ENCODE results near the gene SCN2A.
"Not testable (repeated sequence)": the region's sequence is repeated elsewhere in the genome, so short reads cannot be mapped to it uniquely, and the experiment has no call there.

SCN2A gene

GRCh38 chr2:165373278-165374010, 134.2 kb downstream of the SCN2A start:
- WGBS (ENCODE audit: insufficient coverage, insufficient read length) = no CpG with 5 or more reads among the region's 5 CpGs
- Histone ChIP-seq H3K9me3 (ENCODE audit: control insufficient read depth, insufficient read depth, low read length) (no peaks in the 10 kb centered on the region), H3K27me3 (ENCODE audit: control insufficient read depth, insufficient read depth, low read length) (no peaks in the 10 kb centered on the region), H3K4me3 (ENCODE audit: low read length) (no peak overlapping the region), H3K36me3 (ENCODE audit: control insufficient read depth, insufficient read depth, low read length) (no peaks in the 10 kb centered on the region), H3K4me1 (ENCODE audit: control insufficient read depth, insufficient read depth, low read length) (peaks cover 3% of the 10 kb centered on the region; the same call in 1 of the 2 replicates), H3K27ac (ENCODE audit: low read length) (no peak overlapping the region)
- DNase-seq (ENCODE audit: low read depth, low spot score) = no peak

- Histone ChIP-seq H3K9me3 (ENCODE audit: control insufficient read depth, insufficient read depth, low read length) (no peaks in the 10 kb centered on the region), H3K27me3 (ENCODE audit: control insufficient read depth, insufficient read depth, low read length) (no peaks in the 10 kb centered on the region), H3K27ac (ENCODE audit: low read length) (no peak overlapping the region), H3K36me3 (ENCODE audit: control insufficient read depth, insufficient read depth, low read length) (no peaks in the 10 kb centered on the region), H3K4me3 (ENCODE audit: low read length) (no peak overlapping the region), H3K4me1 (ENCODE audit: control insufficient read depth, insufficient read depth, low read length) (no peaks in the 10 kb centered on the region)
- WGBS (ENCODE audit: insufficient coverage, insufficient read length) = no CpG with 5 or more reads among the region's 3 CpGs
- DNase-seq (ENCODE audit: low read depth, low spot score) = no peak
Observed at GRCh38 chr2:165376571-165376975, 137.4 kb downstream of the SCN2A start.

- H3K27ac ChIP-seq (ENCODE audit: low read length) = no peak overlapping the region
- DNase-seq (ENCODE audit: low read depth, low spot score) = no peak
- H3K36me3 ChIP-seq (ENCODE audit: control insufficient read depth, insufficient read depth, low read length) = no peaks in the 10 kb centered on the region
- no CpG with 5 or more reads among the region's 2 CpGs for WGBS (ENCODE audit: insufficient coverage, insufficient read length)
- H3K4me1 ChIP-seq (ENCODE audit: control insufficient read depth, insufficient read depth, low read length) = no peaks in the 10 kb centered on the region
- H3K9me3 ChIP-seq (ENCODE audit: control insufficient read depth, insufficient read depth, low read length) = no peaks in the 10 kb centered on the region
- no peak overlapping the region for H3K4me3 ChIP-seq (ENCODE audit: low read length)
- H3K27me3 ChIP-seq (ENCODE audit: control insufficient read depth, insufficient read depth, low read length) = no peaks in the 10 kb centered on the region
Observed at GRCh38 chr2:165382362-165382761, 143.1 kb downstream of the SCN2A start.

GRCh38 chr2:165390875-165391274, 151.7 kb downstream of the SCN2A start:
- no peaks in the 10 kb centered on the region for H3K9me3 ChIP-seq (ENCODE audit: control insufficient read depth, insufficient read depth, low read length)
- DNase-seq (ENCODE audit: low read depth, low spot score) = no peak
- H3K4me3 ChIP-seq (ENCODE audit: low read length) = no peak overlapping the region
- H3K27me3 ChIP-seq (ENCODE audit: control insufficient read depth, insufficient read depth, low read length) = no peaks in the 10 kb centered on the region
- no peak overlapping the region for H3K27ac ChIP-seq (ENCODE audit: low read length)
- no peaks in the 10 kb centered on the region for H3K4me1 ChIP-seq (ENCODE audit: control insufficient read depth, insufficient read depth, low read length)
- no peaks in the 10 kb centered on the region for H3K36me3 ChIP-seq (ENCODE audit: control insufficient read depth, insufficient read depth, low read length)

GRCh38 chr2:165391791-165392190, 152.6 kb downstream of the SCN2A start:
- no peaks in the 10 kb centered on the region for H3K4me1 ChIP-seq (ENCODE audit: control insufficient read depth, insufficient read depth, low read length)
- WGBS (ENCODE audit: insufficient coverage, insufficient read length) = no CpG with 5 or more reads among the region's 2 CpGs
- H3K27ac ChIP-seq (ENCODE audit: low read length) = no peak overlapping the region
- H3K36me3 ChIP-seq (ENCODE audit: control insufficient read depth, insufficient read depth, low read length) = no peaks in the 10 kb centered on the region
- no peak overlapping the region for H3K4me3 ChIP-seq (ENCODE audit: low read length)
- no peaks in the 10 kb centered on the region for H3K9me3 ChIP-seq (ENCODE audit: control insufficient read depth, insufficient read depth, low read length)
- no peaks in the 10 kb centered on the region for H3K27me3 ChIP-seq (ENCODE audit: control insufficient read depth, insufficient read depth, low read length)
- no peak for DNase-seq (ENCODE audit: low read depth, low spot score)

- no CpG with 5 or more reads among the region's 3 CpGs for WGBS (ENCODE audit: insufficient coverage, insufficient read length)
- not testable (repeated sequence) for H3K4me3 ChIP-seq (ENCODE audit: low read length); H3K27ac ChIP-seq (ENCODE audit: low read length); H3K9me3 ChIP-seq (ENCODE audit: control insufficient read depth, insufficient read depth, low read length); H3K4me1 ChIP-seq (ENCODE audit: control insufficient read depth, insufficient read depth, low read length); H3K27me3 ChIP-seq (ENCODE audit: control insufficient read depth, insufficient read depth, low read length); H3K36me3 ChIP-seq (ENCODE audit: control insufficient read depth, insufficient read depth, low read length); DNase-seq (ENCODE audit: low read depth, low spot score)
Observed at GRCh38 chr2:165398603-165399002, 159.4 kb downstream of the SCN2A start.

GRCh38 chr2:165401285-165401852, 162.2 kb downstream of the SCN2A start:
- no peak overlapping the region for H3K4me3 ChIP-seq (ENCODE audit: low read length)
- no peaks in the 10 kb centered on the region; the same call in 1 of the 2 replicates for H3K4me1 ChIP-seq (ENCODE audit: control insufficient read depth, insufficient read depth, low read length)
- H3K9me3 ChIP-seq (ENCODE audit: control insufficient read depth, insufficient read depth, low read length) = no peaks in the 10 kb centered on the region
- no CpG with 5 or more reads among the region's 5 CpGs for WGBS (ENCODE audit: insufficient coverage, insufficient read length)
- H3K27me3 ChIP-seq (ENCODE audit: control insufficient read depth, insufficient read depth, low read length) = no peaks in the 10 kb centered on the region
- DNase-seq (ENCODE audit: low read depth, low spot score) = peak; percentile 43
- no peak overlapping the region for H3K27ac ChIP-seq (ENCODE audit: low read length)
- H3K36me3 ChIP-seq (ENCODE audit: control insufficient read depth, insufficient read depth, low read length) = no peaks in the 10 kb centered on the region

- Histone ChIP-seq H3K36me3 (ENCODE audit: control insufficient read depth, insufficient read depth, low read length) (no peaks in the 10 kb centered on the region), H3K27ac (ENCODE audit: low read length) (no peak overlapping the region), H3K4me3 (ENCODE audit: low read length) (no peak overlapping the region), H3K4me1 (ENCODE audit: control insufficient read depth, insufficient read depth, low read length) (peaks cover 2% of the 10 kb centered on the region; the same call in 1 of the 2 replicates), H3K27me3 (ENCODE audit: control insufficient read depth, insufficient read depth, low read length) (no peaks in the 10 kb centered on the region), H3K9me3 (ENCODE audit: control insufficient read depth, insufficient read depth, low read length) (no peaks in the 10 kb centered on the region)
- no CpG with 5 or more reads among the region's 3 CpGs for WGBS (ENCODE audit: insufficient coverage, insufficient read length)
- DNase-seq (ENCODE audit: low read depth, low spot score) = no peak
Observed at GRCh38 chr2:165402162-165402561, 162.9 kb downstream of the SCN2A start.

- Histone ChIP-seq H3K27ac (ENCODE audit: low read length) (no peak overlapping the region), H3K4me1 (ENCODE audit: control insufficient read depth, insufficient read depth, low read length) (peaks cover 2% of the 10 kb centered on the region; the same call in 1 of the 2 replicates), H3K9me3 (ENCODE audit: control insufficient read depth, insufficient read depth, low read length) (no peaks in the 10 kb centered on the region), H3K27me3 (ENCODE audit: control insufficient read depth, insufficient read depth, low read length) (no peaks in the 10 kb centered on the region), H3K36me3 (ENCODE audit: control insufficient read depth, insufficient read depth, low read length) (no peaks in the 10 kb centered on the region), H3K4me3 (ENCODE audit: low read length) (no peak overlapping the region)
- WGBS (ENCODE audit: insufficient coverage, insufficient read length) = no CpG with 5 or more reads among the region's 3 CpGs
- peak; percentile 43 for DNase-seq (ENCODE audit: low read depth, low spot score)
Observed at GRCh38 chr2:165406173-165406572, 167.0 kb downstream of the SCN2A start.

GRCh38 chr2:165407466-165407865, 168.3 kb downstream of the SCN2A start:
- H3K9me3 ChIP-seq (ENCODE audit: control insufficient read depth, insufficient read depth, low read length) = no peaks in the 10 kb centered on the region
- H3K36me3 ChIP-seq (ENCODE audit: control insufficient read depth, insufficient read depth, low read length) = no peaks in the 10 kb centered on the region
- peaks cover 2% of the 10 kb centered on the region; the same call in 1 of the 2 replicates for H3K4me1 ChIP-seq (ENCODE audit: control insufficient read depth, insufficient read depth, low read length)
- DNase-seq (ENCODE audit: low read depth, low spot score) = no peak
- H3K27me3 ChIP-seq (ENCODE audit: control insufficient read depth, insufficient read depth, low read length) = no peaks in the 10 kb centered on the region
- no peak overlapping the region for H3K27ac ChIP-seq (ENCODE audit: low read length)
- H3K4me3 ChIP-seq (ENCODE audit: low read length) = no peak overlapping the region

GRCh38 chr2:165408186-165408585, 169.0 kb downstream of the SCN2A start:
- DNase-seq (ENCODE audit: low read depth, low spot score) = no peak
- H3K27me3 ChIP-seq (ENCODE audit: control insufficient read depth, insufficient read depth, low read length) = no peaks in the 10 kb centered on the region
- H3K4me1 ChIP-seq (ENCODE audit: control insufficient read depth, insufficient read depth, low read length) = peaks cover 2% of the 10 kb centered on the region; the same call in 1 of the 2 replicates
- H3K9me3 ChIP-seq (ENCODE audit: control insufficient read depth, insufficient read depth, low read length) = no peaks in the 10 kb centered on the region
- no CpG with 5 or more reads among the region's 3 CpGs for WGBS (ENCODE audit: insufficient coverage, insufficient read length)
- H3K27ac ChIP-seq (ENCODE audit: low read length) = no peak overlapping the region
- H3K36me3 ChIP-seq (ENCODE audit: control insufficient read depth, insufficient read depth, low read length) = no peaks in the 10 kb centered on the region
- no peak overlapping the region for H3K4me3 ChIP-seq (ENCODE audit: low read length)

All from iPS DF 6.9 (cell line).